ENCODE data around the gene EEF2K. TPM values are rescaled to one million over a fixed set of nuclear protein-coding genes. Genes with fewer than 3 reads are reported as not detected.
A peak's percentile ranks its signal among the peaks of the same experiment; 100 is the strongest.

Gene EEF2K
- total RNA-seq, 1 experiment from 2014 or later: 11.2 TPM

DNA sequence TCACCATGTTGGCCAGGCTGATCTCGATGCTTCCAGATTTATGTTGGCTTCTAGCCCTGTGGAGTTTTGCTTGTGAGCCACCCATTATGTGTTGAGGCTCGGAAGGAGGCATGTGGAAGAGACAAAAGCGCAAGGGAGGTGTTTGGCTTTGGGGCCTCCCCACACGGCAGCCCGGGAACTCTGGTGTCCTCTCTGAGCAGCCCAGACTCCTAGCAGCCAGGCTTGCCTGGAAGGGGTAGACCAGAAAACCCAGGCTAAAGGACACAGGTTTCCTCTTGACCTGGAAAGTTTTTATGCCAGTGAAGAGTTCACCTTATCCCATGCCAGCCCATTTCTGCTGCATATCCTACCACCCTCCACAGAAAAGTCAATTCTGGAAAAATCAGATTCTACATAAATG lies 22.7 kb upstream of the EEF2K start:
- no peaks in the 10 kb centered on the region for H3K9me3 ChIP-seq (replicated peaks)
- H3K36me3 ChIP-seq: no peaks in the 10 kb centered on the region
- H3K4me1 ChIP-seq (replicated peaks): no peaks in the 10 kb centered on the region
- H3K27me3 ChIP-seq (replicated peaks): peaks cover 3% of the 10 kb centered on the region; the same call in 1 of the 2 replicates
- H3K4me3 ChIP-seq: no peak overlapping the region
- DNase-seq (ENCODE audit: low read depth in 1 of 2, low spot score in 2 of 2): no peak
- H3K27ac ChIP-seq: no peak overlapping the region

DNA sequence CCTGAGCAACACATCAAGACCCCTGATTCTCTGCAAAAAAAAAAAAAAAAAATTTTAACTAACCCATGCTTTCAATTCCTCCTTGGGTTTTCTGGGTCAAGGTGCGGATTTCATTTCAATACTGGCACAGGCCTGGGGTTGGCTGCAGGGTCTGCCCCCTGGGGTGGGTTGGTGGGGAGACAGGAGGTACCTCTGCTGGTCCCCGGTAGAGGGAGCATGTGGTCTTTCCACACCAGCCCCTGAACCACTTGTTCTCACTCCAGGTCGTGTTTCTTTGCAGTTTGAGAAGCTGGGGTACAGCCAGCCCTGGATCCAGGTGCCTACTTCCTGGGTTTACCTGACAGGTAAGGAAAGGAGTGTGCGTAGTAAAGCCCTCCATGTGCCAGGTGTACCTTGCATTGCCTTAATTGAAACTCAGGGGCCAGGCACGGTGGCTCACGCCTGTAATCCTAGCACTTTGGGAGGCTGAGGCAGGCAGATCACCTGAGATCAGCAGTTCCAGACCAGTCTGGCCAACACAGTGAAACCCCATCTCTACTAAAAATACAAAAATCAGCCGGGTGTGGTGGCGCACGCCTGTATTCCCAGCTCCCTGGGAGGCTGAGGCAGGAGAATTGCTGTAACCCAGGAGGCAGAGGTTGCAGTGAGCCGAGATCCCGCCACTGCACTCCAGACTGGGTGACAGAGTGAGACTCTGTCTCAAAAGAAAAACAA lies 22.0 kb upstream of the EEF2K start:
- Histone ChIP-seq H3K4me1 (replicated peaks) (no peaks in the 10 kb centered on the region), H3K27me3 (replicated peaks) (no peaks in the 10 kb centered on the region; the same call in 1 of the 2 replicates), H3K4me3 (no peak overlapping the region), H3K27ac (no peak overlapping the region), H3K9me3 (replicated peaks) (no peaks in the 10 kb centered on the region), H3K36me3 (no peaks in the 10 kb centered on the region)
- DNase-seq (ENCODE audit: low read depth in 1 of 2, low spot score in 2 of 2): no peak

DNA sequence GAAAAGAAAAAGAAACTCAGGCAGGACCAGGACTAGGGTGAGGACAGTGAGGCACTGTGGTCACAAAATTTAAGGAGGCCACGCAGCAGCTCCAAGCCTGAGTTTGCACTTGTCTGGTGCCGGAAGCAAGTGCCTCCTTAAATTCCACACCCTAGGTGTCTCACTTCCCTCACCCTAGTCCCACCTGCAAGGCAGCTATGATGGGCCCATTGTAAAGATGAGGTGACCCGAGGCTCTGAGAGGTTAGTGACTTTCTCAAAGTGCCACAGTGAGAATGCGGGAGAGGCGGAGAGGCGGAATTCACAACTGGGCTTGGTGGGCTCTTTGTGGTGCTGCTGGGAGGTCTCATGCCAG lies 21.5 kb upstream of the EEF2K start:
- Histone ChIP-seq H3K27me3 (replicated peaks) (no peaks in the 10 kb centered on the region), H3K27ac (no peak overlapping the region), H3K4me3 (no peak overlapping the region), H3K36me3 (no peaks in the 10 kb centered on the region), H3K4me1 (replicated peaks) (peaks cover 3% of the 10 kb centered on the region), H3K9me3 (replicated peaks) (no peaks in the 10 kb centered on the region)
- DNase-seq (ENCODE audit: low read depth in 1 of 2, low spot score in 2 of 2): no peak

DNA sequence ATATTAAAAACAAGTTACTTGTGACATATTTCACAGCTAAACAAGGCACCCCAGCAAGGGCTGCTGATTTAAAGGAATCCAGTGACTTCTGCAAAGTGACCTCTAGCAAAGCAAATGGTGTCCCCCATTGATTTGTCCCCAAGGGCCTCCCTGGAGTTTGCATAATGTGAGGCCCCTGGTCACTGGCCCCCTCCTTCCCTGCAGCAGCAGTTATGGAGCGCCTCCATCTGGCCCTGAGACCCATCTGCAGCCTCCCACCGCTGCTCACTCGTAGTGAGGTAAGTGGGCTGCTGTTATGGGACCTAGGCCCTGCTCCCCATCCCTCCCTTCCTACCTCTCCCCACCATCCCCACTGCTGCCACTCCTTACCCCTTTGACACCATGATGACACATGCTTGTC lies 19.6 kb upstream of the EEF2K start:
- H3K27ac ChIP-seq: no peak overlapping the region

DNA sequence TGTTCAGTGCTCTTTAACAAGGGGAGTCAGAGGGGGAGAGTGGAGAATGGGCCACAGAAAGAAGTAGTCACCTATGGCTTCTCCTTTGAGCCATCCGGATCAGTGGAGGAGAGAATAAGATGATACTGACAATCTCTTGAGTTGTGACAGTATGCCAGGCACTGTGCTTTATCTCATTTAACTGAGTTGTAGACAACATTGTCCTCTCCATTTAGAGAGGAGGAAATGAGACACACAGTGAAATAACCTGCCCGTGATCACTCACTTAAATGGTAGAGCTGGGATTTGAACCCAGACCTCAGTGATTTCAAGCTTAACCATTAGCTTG lies 17.8 kb upstream of the EEF2K start:
- Histone ChIP-seq H3K27me3 (replicated peaks) (no peaks in the 10 kb centered on the region), H3K27ac (no peak overlapping the region), H3K9me3 (replicated peaks) (no peaks in the 10 kb centered on the region), H3K4me3 (no peak overlapping the region), H3K4me1 (replicated peaks) (peaks cover 20% of the 10 kb centered on the region), H3K36me3 (no peaks in the 10 kb centered on the region)
- DNase-seq (ENCODE audit: low read depth in 1 of 2, low spot score in 2 of 2): no peak

More for the DNA sequence above, 19.6 kb upstream of the EEF2K start:
- no peaks in the 10 kb centered on the region for H3K36me3 ChIP-seq
- no peak overlapping the region for H3K4me3 ChIP-seq
- H3K9me3 ChIP-seq (replicated peaks): no peaks in the 10 kb centered on the region
- no peak for DNase-seq (ENCODE audit: low read depth in 1 of 2, low spot score in 2 of 2)
- H3K4me1 ChIP-seq (replicated peaks): peaks cover 9% of the 10 kb centered on the region
- H3K27me3 ChIP-seq (replicated peaks): no peaks in the 10 kb centered on the region

DNA sequence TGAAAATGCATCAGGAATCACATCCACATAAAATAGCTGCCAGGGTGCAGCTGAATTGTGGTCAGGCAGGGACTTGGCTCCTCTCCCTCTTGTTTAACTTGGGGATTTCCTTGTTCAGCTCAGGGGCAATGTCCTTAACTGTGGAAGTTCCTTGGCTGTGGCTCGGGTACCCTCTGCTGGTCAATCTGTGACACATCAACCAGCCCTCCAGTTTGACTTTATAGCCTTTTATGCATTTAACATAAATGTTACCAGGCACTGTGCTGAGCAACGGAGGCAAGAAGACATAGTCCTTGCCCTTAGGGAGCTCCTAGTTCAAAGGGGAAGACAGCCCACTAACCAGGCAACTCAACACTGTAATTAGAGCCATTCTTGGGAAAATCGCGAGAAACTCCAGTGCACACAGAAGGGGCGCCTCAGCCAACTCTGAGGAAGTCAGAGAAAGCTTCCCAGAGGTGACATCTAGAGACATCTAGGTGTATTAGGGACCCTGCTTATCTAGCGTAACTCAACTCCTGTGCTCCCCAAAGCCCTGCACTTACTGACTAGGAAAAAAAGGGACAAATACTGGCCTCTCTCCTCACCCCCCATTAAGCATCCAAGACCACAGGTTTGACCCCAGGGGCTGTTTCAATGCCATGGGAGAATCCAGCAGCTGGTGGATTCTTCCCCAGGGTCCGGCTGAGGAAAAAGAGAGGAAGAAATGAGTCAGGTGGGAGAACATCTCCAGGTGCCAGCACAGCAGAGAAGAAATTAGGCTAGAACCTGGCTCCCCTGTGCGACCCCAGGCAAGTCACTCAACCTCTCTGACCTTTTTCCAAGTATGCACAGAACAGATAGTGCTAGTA lies 17.3 kb upstream of the EEF2K start:
- no peak overlapping the region for H3K27ac ChIP-seq
- H3K9me3 ChIP-seq (replicated peaks): no peaks in the 10 kb centered on the region
- no peaks in the 10 kb centered on the region for H3K36me3 ChIP-seq

DNA sequence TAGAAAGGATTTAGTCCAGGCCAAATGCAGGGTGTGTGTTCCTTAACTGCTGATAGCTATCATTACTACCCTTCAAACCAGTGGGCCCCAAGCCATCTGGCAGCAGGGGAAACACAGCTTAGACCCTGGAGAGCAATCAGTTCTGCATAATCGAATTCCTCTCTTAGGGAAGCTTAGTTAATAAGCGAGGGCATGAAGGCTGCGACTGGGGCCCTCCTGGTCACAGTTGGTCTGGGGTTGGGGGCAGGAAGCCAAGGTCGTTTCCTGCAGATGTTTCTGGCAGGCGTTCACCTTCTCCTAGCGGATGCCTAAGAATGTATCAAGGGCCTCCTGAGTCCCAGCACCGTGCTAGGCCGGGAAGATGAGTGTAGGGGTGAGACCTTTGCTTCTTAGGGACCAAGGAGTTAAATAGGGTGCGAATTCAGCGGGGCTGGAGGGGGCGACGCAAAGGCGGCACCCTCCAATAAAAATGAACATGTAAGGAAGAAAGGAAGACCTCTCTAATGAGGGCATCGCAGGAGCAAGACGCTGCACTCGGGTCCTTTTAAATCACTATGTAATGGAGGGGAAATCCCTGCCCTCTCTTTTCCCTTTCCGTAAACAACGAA lies 16.5 kb upstream of the EEF2K start:
- Histone ChIP-seq H3K27me3 (replicated peaks) (no peaks in the 10 kb centered on the region), H3K4me3 (peak overlapping the region; percentile 53), H3K9me3 (replicated peaks) (no peaks in the 10 kb centered on the region), H3K36me3 (no peaks in the 10 kb centered on the region), H3K27ac (no peak overlapping the region), H3K4me1 (replicated peaks) (peaks cover 20% of the 10 kb centered on the region)
- no peak for DNase-seq (ENCODE audit: low read depth in 1 of 2, low spot score in 2 of 2)

More for the DNA sequence above, 17.3 kb upstream of the EEF2K start:
- Histone ChIP-seq H3K27me3 (replicated peaks) (no peaks in the 10 kb centered on the region), H3K4me3 (no peak overlapping the region), H3K4me1 (replicated peaks) (peaks cover 20% of the 10 kb centered on the region)
- DNase-seq (ENCODE audit: low read depth in 1 of 2, low spot score in 2 of 2): peak; percentile 71 to 79

DNA sequence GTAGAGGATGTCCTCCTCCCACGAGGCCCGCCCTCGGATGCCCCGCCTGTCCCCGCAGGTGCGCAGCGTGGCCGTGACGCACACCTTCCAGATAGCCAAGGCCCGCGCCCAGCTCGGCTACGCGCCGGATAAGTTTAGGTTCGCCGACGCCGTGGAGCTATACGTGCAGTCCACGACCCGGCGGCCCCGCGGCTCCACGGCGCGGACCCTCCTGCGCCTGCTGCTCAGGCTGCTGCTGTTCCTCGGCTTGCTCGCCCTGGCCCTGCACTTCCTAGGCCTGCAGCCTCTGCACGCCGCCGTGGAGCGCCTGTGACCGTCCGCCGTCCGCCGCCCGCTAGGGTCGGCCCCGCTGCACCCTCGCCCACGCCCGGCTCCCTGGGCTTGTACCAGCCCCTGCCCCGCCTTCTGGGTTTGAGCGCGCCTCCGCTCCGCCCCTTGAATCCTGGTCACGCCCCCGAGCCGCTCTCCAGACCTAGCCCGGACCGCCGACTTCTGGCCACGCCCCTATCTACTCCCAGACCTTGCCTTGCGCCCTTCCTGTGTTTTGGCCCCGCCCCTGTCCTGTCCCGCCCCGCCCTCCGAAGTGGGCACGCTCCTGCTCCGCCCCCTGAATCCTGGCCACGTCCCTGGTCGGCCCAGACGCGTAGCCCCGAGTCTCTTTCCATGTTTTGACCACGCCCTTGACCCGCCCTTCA lies 15.8 kb upstream of the EEF2K start:
- no peak overlapping the region for H3K27ac ChIP-seq

DNA sequence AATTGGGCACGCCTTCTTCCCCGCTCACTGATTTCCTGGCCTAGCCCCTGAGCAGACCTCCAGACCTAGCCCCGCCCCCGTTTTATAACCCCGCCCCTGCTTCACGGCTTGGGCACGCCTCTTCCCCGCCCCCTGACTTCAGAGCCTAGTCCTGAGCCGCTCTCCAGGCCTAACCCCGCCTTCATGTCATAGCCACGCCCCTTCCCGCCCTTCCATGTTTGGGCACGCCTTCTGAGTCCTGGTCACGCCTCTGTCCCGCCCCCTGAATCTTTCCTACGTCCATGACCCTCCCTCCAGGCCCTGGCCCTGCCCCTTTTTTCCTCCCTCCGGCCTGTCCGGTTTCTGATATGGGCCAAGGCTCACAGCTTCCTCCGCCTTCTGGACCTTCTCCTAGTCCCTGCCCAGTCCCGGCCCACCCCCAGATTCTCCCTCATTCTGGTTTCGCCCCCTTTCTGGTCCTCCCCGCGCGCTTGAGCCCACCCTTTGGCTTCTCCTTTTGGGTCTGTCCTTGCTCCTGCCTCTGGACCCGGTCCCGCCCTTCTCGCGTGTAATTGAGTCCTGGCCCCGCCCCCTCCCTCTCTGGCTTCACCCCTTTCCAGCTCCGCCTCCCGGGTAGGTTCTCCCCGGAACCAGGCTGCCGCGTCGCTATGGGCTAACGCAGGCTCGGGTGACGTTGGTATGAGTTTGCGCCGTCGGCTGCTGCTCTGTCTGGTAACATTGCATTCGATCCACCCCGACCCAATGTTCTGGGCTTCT lies 15.1 kb upstream of the EEF2K start:
- Histone ChIP-seq H3K4me1 (replicated peaks) (peaks cover 20% of the 10 kb centered on the region), H3K36me3 (no peaks in the 10 kb centered on the region), H3K27me3 (replicated peaks) (no peaks in the 10 kb centered on the region), H3K4me3 (peak overlapping the region; percentile 53), H3K27ac (peak overlapping the region; percentile 76), H3K9me3 (replicated peaks) (no peaks in the 10 kb centered on the region)
- peak; percentile 99 to 100 for DNase-seq (ENCODE audit: low read depth in 1 of 2, low spot score in 2 of 2)

More for the DNA sequence above, 15.8 kb upstream of the EEF2K start:
- Histone ChIP-seq H3K36me3 (no peaks in the 10 kb centered on the region), H3K9me3 (replicated peaks) (no peaks in the 10 kb centered on the region), H3K4me1 (replicated peaks) (peaks cover 20% of the 10 kb centered on the region), H3K27me3 (replicated peaks) (no peaks in the 10 kb centered on the region), H3K4me3 (peak overlapping the region; percentile 53)
- no peak for DNase-seq (ENCODE audit: low read depth in 1 of 2, low spot score in 2 of 2)

DNA sequence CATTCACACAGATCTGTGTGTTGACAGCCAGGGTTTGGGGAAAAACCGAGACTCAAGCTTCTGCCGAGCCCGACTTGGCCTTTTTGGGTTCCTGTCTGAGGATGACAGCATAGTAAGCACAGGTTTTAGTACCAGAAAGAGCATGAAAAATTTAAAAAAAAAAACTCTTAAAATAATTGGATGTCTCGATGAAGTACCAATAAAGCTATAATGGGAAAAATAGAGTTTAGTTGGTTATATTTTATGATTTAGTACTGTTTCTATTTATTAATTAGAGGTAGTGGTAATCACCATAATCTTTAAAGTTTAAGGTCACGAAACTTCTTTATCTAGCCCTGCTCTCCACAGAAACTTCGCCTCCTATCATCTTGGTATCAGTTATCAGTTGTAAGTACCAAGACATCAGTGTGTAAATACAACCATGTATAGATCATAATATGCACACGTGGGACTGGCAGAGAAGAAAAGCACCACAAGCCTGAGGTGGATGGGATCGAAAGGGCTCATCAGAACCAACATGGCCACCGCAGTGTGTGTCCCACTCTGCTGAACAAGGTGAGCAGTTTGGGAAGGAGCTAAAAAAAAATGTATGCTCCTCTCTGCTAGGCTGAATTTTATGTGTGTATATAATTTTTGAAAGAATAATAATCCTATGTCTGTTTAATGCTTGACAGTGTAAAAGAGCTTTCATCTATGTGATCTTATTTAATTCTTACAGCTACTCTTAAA lies 14.4 kb upstream of the EEF2K start:
- Histone ChIP-seq H3K27me3 (replicated peaks) (no peaks in the 10 kb centered on the region), H3K9me3 (replicated peaks) (no peaks in the 10 kb centered on the region), H3K4me1 (replicated peaks) (peaks cover 20% of the 10 kb centered on the region), H3K4me3 (peak overlapping the region; percentile 53), H3K27ac (peak overlapping the region; percentile 76), H3K36me3 (no peaks in the 10 kb centered on the region)
- DNase-seq (ENCODE audit: low read depth in 1 of 2, low spot score in 2 of 2): no peak

DNA sequence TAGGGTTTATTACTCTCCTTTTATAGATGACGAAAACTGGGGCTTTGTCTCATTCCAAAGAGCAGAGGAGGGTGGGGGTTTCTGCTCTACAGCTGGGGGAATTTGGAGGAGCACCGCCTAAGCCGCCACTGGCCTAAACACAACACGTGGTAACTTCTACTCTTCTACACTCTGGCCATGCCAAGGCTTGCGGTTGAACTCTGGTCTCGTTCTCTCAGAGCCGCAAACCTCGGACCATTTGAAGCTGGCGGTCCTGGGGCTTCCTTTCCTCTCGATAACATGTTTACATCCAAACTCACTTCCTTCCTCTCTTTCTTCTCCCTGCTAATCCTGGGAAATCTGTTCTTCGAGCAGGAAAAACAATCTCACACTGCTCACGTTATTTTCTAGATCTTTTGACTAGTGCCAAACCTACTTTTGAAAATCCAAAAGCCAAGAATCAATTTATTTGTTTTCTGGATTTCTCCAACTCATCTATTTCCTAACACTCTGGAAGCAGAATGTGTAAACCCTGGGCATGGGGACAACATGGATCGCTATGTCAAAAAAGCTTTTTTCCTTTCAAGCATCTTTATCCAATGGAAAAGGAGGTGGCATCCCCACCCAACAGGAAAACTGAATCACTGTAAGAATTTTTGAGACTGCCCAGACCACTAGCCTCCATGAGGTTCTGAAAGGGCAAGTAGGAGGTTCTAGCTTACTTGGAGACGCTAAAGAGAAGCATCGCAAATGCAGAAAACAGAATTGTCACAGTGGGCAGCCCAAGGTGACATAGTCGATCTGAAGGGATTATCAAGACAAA lies 13.6 kb upstream of the EEF2K start:
- Histone ChIP-seq H3K27me3 (replicated peaks) (no peaks in the 10 kb centered on the region), H3K36me3 (no peaks in the 10 kb centered on the region), H3K27ac (peak overlapping the region; percentile 76), H3K9me3 (replicated peaks) (no peaks in the 10 kb centered on the region), H3K4me1 (replicated peaks) (peaks cover 20% of the 10 kb centered on the region), H3K4me3 (peak overlapping the region; percentile 53)
- DNase-seq (ENCODE audit: low read depth in 1 of 2, low spot score in 2 of 2): peak; percentile 76 to 86

DNA sequence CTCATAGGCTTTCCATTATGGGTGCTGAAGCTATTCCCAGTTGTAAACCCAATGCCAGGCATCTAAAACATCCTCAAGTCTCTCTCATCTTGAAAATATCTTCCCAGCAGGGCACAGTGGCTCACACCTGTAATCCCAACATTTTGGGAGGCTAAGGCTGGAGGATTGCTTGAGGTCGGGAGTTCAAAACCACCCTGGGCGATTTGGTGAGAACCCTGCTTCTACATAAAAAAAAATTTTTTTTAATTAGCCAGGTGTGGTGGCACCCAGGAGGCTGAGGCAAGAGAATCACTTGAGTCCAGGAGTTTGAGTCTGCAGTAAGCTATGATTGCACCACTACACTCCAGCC lies 13.0 kb upstream of the EEF2K start:
- no peak overlapping the region for H3K27ac ChIP-seq
- H3K36me3 ChIP-seq: no peaks in the 10 kb centered on the region
- H3K9me3 ChIP-seq (replicated peaks): no peaks in the 10 kb centered on the region
- H3K27me3 ChIP-seq (replicated peaks): no peaks in the 10 kb centered on the region
- H3K4me1 ChIP-seq (replicated peaks): peaks cover 20% of the 10 kb centered on the region
- no peak for DNase-seq (ENCODE audit: low read depth in 1 of 2, low spot score in 2 of 2)
- H3K4me3 ChIP-seq: no peak overlapping the region
